GM19193 (cell line): Measurements from ENCODE around the gene ABCA1.

Source experiments
- POLR2A ChIP-seq: IDR thresholded peaks from 4 replicates; pipeline ENCODE4 v1.6.1; 2011; ENCODE audit not compliant: insufficient read depth, insufficient read length; ENCODE audit errors: extremely low read depth

Gene ABCA1

DNA sequence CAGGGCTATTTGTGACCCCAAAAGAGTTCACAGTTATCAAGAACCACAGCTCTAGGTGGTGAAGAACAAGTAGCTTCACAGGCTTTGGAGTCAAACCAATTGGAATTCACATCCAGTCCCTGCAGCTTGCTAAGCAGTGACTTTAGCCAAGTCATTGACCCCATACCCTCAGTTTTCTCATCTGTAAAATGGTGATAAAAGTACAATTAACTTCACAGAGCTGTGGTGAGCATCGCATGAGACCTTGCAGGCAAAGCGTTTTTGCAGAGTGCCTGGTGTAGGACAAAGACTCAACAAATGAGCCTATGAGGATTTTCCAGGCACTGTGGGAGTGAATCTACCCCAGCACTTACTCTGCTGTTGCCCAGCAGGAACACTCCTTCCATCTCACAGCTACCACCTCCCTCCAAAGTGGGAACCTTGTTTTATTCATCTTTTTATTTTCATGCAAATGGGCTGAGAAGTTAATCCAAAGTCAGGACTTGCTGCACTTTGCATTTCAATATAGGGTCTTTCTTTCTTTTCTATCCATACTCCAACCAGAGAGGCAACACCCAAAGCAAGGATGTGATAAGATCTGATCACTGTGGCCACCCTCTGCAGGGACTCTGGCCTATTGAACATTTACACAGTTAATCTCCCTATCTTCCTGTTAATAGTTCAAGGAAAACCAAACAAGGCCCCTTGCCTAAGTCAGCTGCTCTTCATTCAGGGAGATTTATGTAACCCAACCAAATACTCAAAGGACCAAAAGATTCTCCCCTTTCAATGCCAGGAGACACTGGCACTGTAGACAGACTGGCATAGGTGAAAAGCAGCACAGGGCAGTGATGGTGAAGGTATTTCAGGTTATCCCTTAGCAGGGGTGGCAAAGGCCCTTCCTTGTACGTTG lies 41.9 kb downstream of the ABCA1 start:
- no peak for TF ChIP-seq POLR2A

DNA sequence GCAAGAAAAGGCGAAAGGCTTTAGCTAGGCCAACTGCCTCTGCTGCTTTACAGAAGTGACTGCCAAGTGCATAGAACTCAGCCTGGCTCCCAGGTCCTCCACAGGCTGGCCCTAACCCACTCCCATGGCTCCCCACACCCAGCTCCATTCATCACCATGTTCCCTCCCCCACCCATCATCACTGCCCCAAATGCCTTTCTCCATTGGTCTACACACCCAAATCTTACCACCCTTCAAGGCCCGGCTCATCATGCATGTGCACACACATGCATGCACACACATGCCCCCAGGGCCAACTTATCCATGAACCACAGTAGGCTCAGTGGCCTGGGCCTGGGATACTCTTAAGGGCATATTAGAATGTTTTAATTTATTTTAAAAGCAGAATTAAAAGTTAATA lies 44.8 kb downstream of the ABCA1 start:
- no peak for TF ChIP-seq POLR2A

DNA sequence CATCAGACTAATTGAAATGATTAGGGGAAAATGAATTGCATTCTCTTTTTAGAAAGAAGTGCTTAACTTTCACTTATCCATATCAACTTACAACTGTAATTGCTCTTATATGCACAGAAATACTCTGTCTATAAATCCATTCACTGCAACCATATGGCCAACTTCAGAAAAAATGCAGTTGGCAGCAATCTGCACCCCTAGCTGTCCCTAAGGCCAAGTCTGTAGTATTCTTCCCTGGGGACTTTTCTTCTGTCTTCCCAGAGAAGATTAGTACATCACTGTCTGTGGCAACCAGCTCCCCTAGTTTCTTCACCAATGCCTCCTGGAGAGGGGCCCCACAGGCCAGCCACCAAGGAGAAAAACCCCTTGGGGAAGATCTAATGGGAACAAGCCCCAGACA lies 45.4 kb downstream of the ABCA1 start:
- no peak for TF ChIP-seq POLR2A

GRCh38 chr9:104882086-104882485 lies 45.9 kb downstream of the ABCA1 start:
- no peak for TF ChIP-seq POLR2A

DNA sequence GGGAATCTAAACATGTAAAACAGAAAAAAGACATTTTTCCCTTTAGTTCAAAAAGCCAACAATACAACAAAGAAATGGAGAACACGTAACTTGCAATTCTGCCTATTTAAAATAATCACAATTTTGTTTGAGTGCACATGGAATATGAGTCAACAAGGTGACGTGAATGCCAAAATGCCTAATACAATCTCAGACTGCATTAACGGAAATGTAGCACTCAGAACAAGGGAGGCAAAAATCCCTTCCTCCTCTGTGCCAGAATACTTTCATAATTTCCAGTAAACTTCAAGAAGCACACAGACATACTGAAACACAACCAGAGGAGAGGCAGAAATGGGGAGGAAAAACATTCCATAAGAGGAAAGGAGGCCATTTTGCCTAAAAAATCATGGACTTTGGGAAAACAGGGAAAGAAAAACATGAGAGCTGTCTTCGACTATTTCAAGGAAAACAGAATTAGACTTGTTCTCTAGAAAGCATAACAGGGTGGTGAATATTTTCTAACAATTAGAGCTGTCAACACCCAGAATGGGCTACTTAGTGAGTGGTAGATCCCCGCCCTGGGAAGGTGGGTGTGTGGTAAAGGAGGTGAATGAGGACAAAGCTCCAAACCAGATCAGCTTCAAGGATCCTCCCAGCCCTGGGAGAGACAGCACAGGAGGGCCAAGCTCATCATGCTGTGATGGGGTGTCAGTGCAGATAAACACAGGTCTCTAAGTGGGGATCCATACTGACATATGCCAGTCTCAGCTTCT lies 48.2 kb downstream of the ABCA1 start:
- TF ChIP-seq POLR2A: no peak

- no peak for TF ChIP-seq POLR2A
Observed at GRCh38 chr9:104876587-104876986, 51.4 kb downstream of the ABCA1 start.

DNA sequence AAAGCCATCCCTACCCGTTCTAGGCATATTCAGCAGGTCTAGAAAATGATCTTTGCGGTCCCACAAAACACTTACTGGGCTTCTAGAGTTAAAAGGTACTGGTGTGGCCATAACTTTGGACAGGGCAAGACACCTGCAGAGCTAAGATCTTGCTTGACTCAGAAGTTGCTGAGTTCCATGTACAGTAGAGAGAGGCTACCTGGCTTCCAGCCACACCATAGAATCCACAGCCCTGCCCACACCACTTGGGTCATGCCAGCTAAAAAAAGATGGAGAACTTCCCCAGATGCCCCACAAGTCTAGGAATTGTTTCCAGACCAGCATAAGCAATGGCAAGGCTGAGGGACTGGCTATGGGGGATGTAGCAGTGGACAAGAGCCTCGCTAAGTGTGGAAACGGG lies 52.1 kb downstream of the ABCA1 start:
- TF ChIP-seq POLR2A: no peak

DNA sequence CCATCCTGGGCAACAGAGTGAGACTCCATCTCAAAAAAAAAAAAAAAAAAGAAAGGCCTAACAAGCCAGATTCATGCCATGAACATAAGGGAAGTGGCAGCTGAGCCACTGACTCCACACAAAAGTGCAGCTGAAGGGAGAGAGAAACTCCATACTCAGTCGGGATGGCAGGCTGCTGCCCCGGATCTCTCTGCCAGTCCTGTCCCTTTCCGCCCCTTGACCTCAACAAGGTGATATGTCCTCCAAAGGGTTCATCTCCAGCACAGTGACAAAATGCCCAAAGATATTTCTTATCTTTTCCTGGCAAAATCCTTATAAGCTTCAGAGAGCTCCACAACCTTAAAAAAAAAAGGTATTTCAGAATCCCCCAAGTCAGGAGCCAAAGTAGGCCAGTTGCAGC lies 52.6 kb downstream of the ABCA1 start:
- TF ChIP-seq POLR2A: no peak

- no peak for TF ChIP-seq POLR2A
Observed at GRCh38 chr9:104873489-104873850, 54.5 kb downstream of the ABCA1 start.

GRCh38 chr9:104872656-104873488 lies 55.1 kb downstream of the ABCA1 start:
- no peak for TF ChIP-seq POLR2A

DNA sequence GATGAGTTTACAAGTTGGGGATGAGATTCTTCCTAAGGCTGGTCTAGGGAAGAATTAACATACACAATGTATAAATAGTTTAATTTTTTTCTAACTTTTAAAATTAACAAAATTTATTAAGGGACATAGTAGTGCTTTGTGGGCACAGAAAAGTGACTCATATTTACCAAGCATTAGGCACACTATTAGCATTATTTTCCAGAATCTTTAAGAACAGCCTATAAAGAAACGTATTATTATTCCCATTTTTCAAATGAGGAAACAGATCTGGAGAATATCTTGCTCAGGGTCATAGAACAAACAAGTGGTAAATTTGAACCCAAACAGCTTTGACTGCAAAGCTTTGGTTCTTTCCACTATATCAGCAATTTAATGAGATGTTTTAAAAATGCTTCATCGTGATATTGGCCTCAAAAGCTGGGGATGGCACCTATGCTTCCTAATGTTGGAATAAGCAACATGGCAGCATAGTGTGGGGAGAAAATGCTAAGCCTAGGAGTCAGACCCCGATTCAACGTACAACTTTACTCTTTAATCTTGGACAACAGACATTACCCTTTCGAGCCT lies 55.9 kb downstream of the ABCA1 start:
- no peak for TF ChIP-seq POLR2A

GRCh38 chr9:104869811-104870210 lies 58.1 kb downstream of the ABCA1 start:
- TF ChIP-seq POLR2A: no peak

- no peak for TF ChIP-seq POLR2A
Observed at GRCh38 chr9:104868687-104869404, 59.1 kb downstream of the ABCA1 start.

DNA sequence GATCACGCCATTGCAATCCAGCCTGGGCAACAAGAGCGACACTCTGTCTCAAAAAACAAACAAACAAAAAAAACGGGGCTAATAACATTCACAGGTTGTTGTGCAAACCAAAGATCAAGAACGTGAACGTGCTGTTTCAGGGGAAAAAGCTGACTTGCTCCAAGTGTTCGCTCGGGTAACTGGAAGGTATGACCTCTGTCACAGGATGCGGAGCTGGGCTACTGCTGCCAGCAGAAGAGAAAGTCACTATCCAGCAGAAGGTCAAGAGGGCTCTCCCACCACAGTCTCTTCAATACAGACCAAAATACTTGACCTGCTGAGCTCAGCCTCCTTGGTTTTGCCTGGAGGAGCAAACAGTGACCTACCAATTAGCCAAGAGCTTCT lies 59.7 kb downstream of the ABCA1 start:
- TF ChIP-seq POLR2A: no peak
